Measurements from ENCODE around the gene MLEC. TPM values are rescaled to one million over a fixed set of nuclear protein-coding genes. Genes with fewer than 3 reads are reported as not detected.

Gene MLEC, protein sequence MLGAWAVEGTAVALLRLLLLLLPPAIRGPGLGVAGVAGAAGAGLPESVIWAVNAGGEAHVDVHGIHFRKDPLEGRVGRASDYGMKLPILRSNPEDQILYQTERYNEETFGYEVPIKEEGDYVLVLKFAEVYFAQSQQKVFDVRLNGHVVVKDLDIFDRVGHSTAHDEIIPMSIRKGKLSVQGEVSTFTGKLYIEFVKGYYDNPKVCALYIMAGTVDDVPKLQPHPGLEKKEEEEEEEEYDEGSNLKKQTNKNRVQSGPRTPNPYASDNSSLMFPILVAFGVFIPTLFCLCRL
- 100 to 1,000 TPM; 172 to 190 (median 187) TPM for polyA plus RNA-seq (ENCODE audit: insufficient read length in 3 of 3)
- long read RNA-seq, donor 1, full-length matches to known transcripts, result 31 of 53 reads
- long read RNA-seq, donor 1, partial matches to known transcripts, result 22 of 53 reads
- long read RNA-seq, donor 1, other reads (novel, unspliced or antisense), result 0 of 53 reads
- long read RNA-seq, donor 2, full-length matches to known transcripts, result 26 of 67 reads
- long read RNA-seq, donor 2, partial matches to known transcripts, result 41 of 67 reads
- long read RNA-seq, donor 2, other reads (novel, unspliced or antisense), result 0 of 67 reads
- long read RNA-seq, donor 3, full-length matches to known transcripts, result 63 of 103 reads
- long read RNA-seq, donor 3, partial matches to known transcripts, result 40 of 103 reads
- long read RNA-seq, donor 3, other reads (novel, unspliced or antisense), result 0 of 103 reads
- long read RNA-seq, donor 4, full-length matches to known transcripts, result 56 of 83 reads
- long read RNA-seq, donor 4, partial matches to known transcripts, result 27 of 83 reads
- long read RNA-seq, donor 4, other reads (novel, unspliced or antisense), result 0 of 83 reads
- long read RNA-seq, donor 5, result 0 reads
- long read RNA-seq, donor 6, full-length matches to known transcripts, result 50 of 121 reads
- long read RNA-seq, donor 6, partial matches to known transcripts, result 71 of 121 reads
- long read RNA-seq, donor 6, other reads (novel, unspliced or antisense), result 0 of 121 reads
- long read RNA-seq, donor 7, full-length matches to known transcripts, result 43 of 54 reads
- long read RNA-seq, donor 7, partial matches to known transcripts, result 11 of 54 reads
- long read RNA-seq, donor 7, other reads (novel, unspliced or antisense), result 0 of 54 reads
- long read RNA-seq, donor 8, full-length matches to known transcripts, result 59 of 157 reads
- long read RNA-seq, donor 8, partial matches to known transcripts, result 98 of 157 reads
- long read RNA-seq, donor 8, other reads (novel, unspliced or antisense), result 0 of 157 reads
- long read RNA-seq, donor 9, full-length matches to known transcripts, result 51 of 99 reads
- long read RNA-seq, donor 9, partial matches to known transcripts, result 48 of 99 reads
- long read RNA-seq, donor 9, other reads (novel, unspliced or antisense), result 0 of 99 reads
- long read RNA-seq, donor 10, full-length matches to known transcripts, result 40 of 102 reads
- long read RNA-seq, donor 10, partial matches to known transcripts, result 62 of 102 reads
- long read RNA-seq, donor 10, other reads (novel, unspliced or antisense), result 0 of 102 reads
- long read RNA-seq, donor 11, full-length matches to known transcripts, result 59 of 91 reads
- long read RNA-seq, donor 11, partial matches to known transcripts, result 32 of 91 reads
- long read RNA-seq, donor 11, other reads (novel, unspliced or antisense), result 0 of 91 reads
- long read RNA-seq, donor 12, full-length matches to known transcripts, result 12 of 12 reads
- long read RNA-seq, donor 12, partial matches to known transcripts, result 0 of 12 reads
- long read RNA-seq, donor 12, other reads (novel, unspliced or antisense), result 0 of 12 reads
- long read RNA-seq, donor 13, result 0 reads
- long read RNA-seq, donor 14, full-length matches to known transcripts, result 34 of 60 reads
- long read RNA-seq, donor 14, partial matches to known transcripts, result 26 of 60 reads
- long read RNA-seq, donor 14, other reads (novel, unspliced or antisense), result 0 of 60 reads
- long read RNA-seq, donor 15, full-length matches to known transcripts, result 26 of 36 reads
- long read RNA-seq, donor 15, partial matches to known transcripts, result 10 of 36 reads
- long read RNA-seq, donor 15, other reads (novel, unspliced or antisense), result 0 of 36 reads
- long read RNA-seq, donor 16, full-length matches to known transcripts, result 157 of 196 reads
- long read RNA-seq, donor 16, partial matches to known transcripts, result 39 of 196 reads
- long read RNA-seq, donor 16, other reads (novel, unspliced or antisense), result 0 of 196 reads

DNA sequence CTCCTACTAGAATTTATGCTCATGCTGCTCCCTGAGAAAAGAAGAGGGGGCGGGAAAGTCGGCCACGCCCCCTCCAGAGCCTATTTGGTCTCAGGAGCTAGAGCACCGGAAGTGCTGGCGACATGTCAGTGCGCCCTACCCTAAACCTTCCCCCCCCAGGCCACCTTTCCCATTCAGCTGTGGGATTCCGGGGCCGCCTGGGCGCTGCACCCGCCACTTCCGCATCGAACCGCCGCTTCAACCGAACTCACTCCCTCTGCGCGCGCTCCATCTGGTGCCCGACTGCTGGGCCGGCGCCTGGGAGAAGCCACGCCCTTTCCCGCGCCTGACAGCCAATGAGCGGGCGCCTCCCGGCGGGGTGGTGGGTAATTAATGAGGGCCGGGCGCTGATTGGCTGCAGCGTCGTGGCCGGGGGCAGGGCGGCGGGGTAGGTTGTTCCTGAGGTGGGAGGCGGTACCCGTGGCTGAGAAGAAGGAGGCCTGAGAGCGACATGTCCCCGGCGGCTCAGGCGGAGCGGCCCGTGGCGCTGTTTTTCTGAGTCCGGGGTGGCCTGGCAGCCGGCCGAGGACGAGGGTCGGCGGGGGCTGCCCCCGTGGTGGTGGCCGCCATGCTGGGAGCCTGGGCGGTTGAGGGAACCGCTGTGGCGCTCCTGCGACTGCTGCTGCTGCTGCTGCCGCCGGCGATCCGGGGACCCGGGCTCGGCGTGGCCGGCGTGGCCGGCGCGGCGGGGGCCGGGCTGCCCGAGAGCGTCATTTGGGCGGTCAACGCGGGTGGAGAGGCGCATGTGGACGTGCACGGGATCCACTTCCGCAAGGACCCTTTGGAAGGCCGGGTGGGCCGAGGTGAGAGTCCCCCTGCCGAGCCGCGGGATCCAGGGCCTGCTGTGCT lies at the start of gene MLEC:
Gene MLEC (plus strand): TSS at position 460 of the 888 bp plus-strand sequence. CDS start 148 bp downstream, at position 608.
- DNase-seq (ENCODE audit: extremely low read depth in 1 of 11, low read depth in 9 of 11, low spot score in 4 of 11), result peak; percentile 88 to 98 (median 96)

DNA sequence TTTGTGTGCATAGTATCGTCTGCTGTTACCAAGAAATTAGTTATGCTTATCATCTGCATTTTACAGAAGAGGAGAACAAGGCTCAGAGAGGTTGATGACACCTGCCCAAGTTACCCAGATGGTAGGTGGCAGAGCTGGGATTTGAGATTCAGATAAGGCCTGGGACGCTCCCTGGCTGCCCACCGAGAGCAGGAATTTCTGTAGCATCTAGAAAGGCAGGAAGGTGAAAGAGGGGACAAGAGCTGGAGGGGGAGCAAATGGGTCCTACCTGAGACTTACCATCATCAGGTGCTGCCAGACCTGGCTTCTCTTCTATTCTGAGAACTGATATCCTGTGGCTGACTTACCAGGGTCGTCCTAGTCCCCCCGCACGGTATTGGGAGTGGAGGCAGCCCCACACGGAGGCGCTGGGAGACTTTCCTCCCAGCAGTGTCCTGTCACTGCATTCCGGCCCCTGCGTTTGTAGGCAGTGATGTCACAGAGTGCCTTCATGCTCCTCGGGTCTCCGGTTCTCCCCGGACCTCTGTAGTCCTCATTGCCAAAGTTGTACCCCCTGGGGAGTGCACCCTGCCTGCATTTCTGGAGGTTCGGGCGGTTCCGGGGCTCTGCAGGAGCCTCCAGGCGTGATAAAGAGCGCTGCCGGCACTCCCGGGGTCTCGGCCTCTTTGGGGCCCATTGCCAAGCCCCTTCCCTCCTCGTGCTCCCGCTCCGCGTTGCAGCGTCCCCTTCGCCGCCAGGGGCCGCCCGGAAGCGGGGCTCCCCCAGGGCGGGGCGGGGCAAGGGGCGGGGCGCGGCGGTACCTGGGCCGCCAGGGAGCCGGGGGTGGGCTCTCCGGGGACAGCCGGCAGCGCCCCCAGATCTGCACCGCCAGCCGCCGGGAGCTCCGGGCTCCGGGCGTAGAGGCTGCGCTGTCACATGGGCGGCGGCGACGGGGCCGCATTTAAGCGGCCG lies 46.9 kb upstream of the MLEC start, which contains the start of gene CABP1:
Gene CABP1 (plus strand): TSS at position 856 of the 951 bp plus-strand sequence. CDS start 60 bp downstream, at position 916.
- DNase-seq (ENCODE audit: extremely low read depth in 1 of 11, low read depth in 9 of 11, low spot score in 4 of 11), result no peak

DNA sequence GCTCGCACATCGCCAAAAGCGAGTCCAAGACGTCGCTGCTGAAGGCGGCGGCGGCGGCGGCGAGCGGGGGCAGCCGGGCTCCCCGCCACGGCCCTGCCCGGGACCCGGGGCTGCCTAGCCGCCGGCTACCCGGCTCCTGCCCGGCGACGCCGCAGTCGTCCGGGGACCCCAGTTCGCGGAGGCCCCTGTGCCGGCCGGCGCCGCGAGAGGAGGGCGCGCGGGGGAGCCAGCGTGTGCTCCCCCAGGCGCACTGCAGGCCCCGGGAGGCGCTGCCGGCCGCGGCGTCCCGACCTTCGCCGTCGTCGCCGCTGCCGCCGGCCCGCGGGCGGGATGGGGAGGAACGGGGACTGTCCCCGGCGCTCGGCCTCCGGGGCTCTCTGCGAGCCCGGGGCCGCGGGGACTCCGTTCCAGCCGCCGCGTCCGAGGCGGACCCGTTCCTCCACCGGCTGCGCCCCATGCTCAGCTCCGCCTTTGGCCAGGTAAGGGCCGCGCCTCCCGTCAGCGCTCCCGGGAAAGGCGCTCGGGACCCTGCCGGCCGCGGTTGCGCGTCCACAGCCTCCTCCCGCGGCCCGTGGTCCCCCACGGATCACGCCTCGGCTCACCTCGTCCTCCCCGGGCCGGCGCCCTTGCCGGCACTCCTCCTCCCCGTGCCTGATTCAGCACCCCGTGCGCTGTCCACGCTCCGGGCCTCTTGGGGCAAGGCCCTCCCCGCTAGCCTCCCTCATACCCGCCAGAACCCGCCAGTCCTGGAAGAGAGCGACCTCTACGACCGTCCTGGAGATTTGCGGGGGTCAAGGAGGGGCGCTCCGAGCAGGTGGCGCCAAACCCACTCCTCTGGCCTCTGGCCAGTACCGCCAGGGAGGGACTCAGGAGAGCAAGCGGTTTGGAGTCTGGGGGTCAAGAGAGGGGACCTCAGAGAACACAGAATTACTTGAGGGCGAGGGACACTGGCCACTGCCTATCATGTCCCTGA lies 45.8 kb upstream of the MLEC start:
- peak in 10 of 11 donors; percentile 36 to 67 (median 58) for DNase-seq (ENCODE audit: extremely low read depth in 1 of 11, low read depth in 9 of 11, low spot score in 4 of 11)

DNA sequence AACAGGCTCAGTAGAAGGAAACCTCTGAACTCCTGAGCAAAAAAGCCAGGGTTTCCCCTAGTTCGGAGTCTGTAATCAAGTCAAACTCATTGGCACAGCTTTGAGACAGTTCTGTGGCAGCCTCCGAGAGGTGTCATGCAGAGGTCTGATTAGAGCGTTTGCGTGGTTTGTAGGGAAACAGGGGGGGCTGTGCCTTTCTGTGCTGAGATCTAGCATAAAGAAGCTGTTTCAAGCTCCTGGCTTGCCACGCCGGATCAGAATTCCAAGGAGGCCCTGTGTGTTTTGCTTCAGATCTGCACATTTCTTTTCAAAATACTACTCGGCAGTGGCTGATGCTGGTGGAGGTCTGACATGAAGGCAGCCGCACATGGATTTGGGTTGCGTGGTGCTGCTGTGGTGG lies 44.8 kb upstream of the MLEC start:
- no peak for DNase-seq (ENCODE audit: extremely low read depth in 1 of 11, low read depth in 9 of 11, low spot score in 4 of 11)

DNA sequence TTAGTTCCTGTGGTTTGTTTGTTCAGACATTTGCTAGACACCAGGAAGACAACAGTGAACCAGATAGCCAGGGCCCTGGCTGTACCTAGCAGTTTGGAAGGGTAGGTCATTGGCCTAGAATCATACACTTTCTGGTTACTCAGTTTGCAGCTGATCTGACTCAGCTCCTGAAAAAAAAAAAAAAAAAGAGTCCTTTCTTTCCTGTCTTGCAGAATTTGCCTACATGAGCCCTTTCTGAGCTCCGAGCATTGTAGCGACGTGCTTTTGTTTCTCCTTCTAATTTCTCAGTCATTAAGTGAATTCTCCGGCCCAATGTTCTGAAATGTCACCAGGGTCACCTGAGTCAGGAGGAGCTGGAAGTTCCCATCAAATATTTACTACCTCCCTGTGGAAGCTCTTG lies 44.1 kb upstream of the MLEC start:
- no peak for DNase-seq (ENCODE audit: extremely low read depth in 1 of 11, low read depth in 9 of 11, low spot score in 4 of 11)

DNA sequence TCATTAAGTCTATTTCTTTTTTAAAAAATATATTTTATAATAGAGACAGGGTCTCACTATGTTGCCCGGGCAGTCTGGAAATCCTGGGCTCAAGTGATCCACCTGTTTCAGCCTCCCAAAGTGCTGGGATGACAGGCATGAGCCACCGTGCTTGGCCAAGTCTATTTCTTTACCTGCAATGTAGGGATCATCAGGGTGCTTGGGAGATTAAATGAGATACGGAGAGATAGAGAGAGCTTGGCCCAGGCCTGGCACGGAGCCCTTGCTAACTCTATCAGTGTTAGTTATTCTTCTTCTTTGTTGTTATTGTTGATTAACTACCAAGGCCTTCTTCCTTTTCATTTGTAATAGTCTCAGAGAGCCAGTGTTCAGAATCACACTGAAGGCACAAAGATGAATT lies 43.4 kb upstream of the MLEC start:
- DNase-seq (ENCODE audit: extremely low read depth in 1 of 11, low read depth in 9 of 11, low spot score in 4 of 11), result no peak

DNA sequence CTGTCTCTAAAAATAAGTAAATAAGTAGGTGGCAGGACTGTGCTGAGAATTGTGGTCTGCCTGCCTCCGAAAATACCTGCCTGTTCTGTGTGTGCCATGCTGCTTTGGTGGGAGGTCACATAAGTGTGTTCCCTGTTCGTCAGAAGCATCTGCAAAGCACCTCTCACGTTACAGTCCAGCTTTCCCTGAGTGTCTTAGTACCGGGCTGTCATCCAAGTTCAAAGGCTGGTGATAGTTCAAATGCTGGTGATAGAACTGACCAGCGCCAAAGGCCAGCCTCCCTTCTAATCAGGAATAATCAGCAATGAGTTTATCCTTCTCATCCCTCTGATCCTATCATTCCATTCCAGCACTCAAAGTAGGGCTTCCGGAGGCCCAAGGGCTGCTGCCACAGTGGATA lies 40.9 kb upstream of the MLEC start:
- DNase-seq (ENCODE audit: extremely low read depth in 1 of 11, low read depth in 9 of 11, low spot score in 4 of 11), result no peak

DNA sequence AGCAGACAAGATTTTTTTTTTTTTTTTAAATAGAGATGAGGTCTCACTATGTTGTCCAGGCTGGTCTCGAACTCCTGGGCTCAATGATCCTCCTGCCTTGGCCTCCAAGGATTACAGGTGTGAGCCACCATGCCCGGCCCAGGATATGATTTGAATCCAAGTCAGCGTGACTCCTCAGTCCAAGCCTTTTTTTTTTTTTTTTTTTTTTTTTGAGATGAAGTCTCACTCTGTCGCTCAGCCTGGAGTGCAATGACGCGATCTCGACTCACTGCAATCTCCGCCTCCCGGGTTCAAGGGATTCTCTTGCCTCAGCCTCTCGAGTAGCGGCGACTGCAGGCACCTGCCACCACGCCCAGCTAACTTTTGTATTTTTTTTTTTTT lies 39.6 kb upstream of the MLEC start:
- DNase-seq (ENCODE audit: extremely low read depth in 1 of 11, low read depth in 9 of 11, low spot score in 4 of 11), result no peak

DNA sequence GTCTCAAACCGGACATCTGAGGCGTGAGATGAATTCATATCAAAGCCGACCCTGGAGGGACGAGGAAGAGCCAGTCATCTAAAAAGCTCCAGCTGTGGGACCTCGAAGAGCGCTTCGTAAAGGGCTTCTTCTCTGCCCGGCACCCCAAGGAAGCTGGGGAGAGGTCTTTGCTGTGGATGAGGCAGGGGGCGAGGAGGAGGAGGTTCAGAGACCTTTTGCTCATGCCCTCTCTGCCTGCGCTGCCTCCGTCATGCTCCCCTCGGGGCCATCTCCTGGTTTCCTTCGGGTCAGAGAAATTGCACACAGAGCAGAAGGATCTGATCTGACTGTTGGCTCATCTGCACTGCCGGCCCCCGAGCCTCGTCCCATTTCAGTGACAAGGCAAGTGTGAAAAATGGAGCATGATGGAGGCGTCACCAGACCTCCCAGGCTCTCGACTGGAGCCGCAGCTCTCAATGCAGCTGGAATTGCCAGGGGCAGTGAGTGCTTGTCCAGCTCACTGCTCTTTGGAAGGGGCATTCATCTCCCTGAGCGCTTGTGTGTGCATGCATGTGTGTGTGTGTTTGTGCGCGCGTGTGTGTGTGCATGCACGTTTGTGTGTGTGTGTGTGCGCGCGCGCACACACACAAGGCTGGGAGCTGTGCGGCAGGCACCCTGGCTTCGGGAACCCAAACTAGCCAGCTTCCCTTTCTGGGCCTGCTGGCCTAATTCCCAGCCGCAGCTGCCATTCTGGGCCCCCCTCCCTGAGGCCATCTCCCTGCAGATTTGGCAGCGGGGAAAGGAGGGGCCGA lies 37.3 kb upstream of the MLEC start:
- DNase-seq (ENCODE audit: extremely low read depth in 1 of 11, low read depth in 9 of 11, low spot score in 4 of 11), result no peak

DNA sequence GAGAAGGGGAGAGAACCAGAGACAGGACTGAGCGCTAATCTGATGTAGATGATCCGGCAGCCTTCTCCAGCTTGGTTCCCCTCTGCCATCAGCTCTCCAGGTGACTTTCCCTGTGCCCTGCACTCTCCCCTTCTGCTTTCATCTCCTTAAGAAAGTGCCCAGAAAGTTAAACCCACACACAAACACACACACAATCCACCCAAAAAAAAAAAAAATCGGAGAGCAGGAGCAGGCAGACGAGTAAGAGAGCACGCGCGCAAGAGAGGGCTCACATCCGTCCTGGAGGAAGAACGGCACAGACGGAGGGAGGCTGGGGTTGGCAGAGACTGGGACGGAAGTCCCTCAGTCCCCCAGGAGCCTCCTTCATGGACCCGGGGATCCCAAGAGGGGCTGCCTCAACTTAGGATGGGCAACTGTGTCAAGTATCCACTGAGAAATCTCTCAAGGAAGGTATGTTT lies 36.7 kb upstream of the MLEC start:
- DNase-seq (ENCODE audit: extremely low read depth in 1 of 11, low read depth in 9 of 11, low spot score in 4 of 11), result no peak

DNA sequence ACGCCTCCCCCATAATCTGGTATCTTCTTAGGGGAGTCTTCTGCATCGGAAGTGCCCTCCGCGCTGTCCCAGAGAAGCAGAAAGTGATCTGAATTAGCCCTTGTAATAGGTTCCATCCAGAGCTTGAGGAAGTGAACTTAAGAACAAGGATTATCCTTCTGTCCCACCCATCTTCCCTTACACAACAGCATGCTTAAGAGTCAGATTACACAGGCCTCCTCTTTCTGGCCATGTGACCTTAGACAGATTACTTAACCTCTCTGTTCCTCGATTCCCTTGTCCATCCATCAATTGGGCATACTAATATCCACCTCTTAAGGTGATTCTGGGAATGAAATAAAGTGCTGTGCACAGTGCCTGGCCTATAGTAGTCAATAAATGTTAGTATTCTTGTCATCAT lies 35.1 kb upstream of the MLEC start:
- no peak for DNase-seq (ENCODE audit: extremely low read depth in 1 of 11, low read depth in 9 of 11, low spot score in 4 of 11)

DNA sequence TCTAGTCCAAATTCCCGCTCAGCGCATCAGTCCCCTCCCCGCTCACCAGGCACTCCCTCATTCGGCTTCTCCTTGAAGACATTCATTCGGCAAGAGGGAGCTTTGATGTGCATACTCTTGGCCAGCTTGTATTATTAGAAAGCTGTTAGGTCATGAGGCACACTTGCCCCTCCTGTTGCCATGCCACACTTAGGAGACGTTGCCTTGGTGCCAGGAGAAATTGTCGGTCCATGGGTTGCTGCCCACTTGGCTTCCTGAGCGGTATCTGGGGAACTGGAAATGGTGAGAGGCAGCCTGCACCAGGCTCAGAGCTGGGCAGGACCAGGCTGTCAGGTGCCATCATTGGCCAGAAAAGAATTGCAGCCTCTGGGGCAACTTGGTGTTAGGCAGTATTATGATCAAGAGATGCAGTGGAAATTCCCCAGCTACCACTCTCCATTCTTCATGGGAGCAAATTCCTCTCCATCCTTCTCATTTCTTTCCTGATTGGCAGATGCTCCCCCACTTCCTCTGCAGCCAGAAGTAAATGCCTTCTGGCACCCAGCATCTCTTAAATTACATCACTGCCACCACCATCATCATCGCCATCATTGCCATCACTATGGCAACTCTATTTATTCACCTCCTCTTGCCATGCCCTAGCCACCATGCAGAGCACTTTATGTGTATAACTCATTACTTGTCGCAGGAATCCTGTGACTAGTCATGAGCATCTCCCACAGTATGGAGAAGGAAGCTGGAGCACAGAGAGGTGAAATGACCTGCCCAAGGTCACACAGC lies 34.1 kb upstream of the MLEC start:
- DNase-seq (ENCODE audit: extremely low read depth in 1 of 11, low read depth in 9 of 11, low spot score in 4 of 11), result no peak

DNA sequence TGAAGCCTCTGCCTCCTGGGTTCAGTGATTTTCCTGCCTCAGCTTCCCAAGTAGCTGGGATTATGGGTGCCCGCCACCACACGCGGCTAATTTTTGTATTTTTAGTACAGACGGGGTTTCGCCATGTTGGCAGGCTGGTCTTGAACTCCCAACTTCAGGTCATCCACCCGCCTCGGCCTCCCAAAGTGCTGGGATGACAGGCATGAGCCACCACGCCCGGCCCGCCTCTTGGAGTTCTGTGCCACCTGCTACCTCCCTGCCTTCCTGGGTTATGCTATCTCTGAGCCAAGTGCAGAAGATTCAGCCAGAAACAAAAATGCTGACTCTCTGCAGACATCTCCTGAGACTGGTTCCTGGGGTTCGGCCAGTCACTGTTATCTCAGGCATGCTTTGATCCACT lies 33.3 kb upstream of the MLEC start:
- no peak for DNase-seq (ENCODE audit: extremely low read depth in 1 of 11, low read depth in 9 of 11, low spot score in 4 of 11)
